ENCODE results near the gene PCDHGA1.
A peak's percentile ranks its signal among the peaks of the same experiment; 100 is the strongest.
"Not testable (repeated sequence)": the region's sequence is repeated elsewhere in the genome, so short reads cannot be mapped to it uniquely, and the experiment has no call there.

The PCDHGA1 gene

DNA sequence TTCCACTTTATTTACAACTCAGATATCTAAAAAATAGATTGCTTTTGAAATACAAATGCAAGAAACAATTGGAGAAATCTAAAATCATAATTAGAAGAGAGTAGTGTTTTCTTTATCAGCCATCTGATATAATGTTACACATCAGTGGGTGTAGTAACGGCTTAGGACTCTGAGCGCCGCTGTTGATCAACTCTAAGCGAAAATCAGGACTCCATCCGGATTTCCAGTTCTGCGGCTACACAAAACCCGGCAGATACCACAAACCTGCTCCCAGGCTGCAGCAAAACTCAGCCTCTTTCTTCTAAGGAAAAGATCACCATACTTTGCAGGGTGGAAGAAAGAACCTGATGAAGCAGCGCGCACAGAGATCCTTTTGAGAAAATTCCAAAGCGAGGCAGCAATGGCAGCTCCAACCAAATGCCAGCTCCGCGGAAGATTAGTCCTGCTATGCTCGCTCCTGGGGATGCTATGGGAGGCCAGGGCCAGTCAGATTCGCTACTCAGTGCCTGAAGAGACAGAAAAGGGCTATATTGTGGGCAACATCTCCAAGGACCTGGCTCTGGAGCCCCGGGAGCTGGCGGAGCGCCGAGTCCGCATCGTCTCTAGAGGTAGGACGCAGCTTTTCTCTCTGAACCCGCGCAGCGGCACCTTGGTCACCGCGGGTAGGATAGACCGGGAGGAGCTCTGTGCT lies 72.4 kb downstream of the PCDHGA1 start, which contains the start of gene PCDHGA9:
PCDHGA9 (plus strand) TSS at position 226 of the 691 bp plus-strand sequence; CDS start at position 401, 175 bp downstream.
- H3K36me3 ChIP-seq (ENCODE audit: control insufficient read depth, insufficient read depth, low read length), result no peaks in the 10 kb centered on the region
- TF ChIP-seq, protein P1, sequence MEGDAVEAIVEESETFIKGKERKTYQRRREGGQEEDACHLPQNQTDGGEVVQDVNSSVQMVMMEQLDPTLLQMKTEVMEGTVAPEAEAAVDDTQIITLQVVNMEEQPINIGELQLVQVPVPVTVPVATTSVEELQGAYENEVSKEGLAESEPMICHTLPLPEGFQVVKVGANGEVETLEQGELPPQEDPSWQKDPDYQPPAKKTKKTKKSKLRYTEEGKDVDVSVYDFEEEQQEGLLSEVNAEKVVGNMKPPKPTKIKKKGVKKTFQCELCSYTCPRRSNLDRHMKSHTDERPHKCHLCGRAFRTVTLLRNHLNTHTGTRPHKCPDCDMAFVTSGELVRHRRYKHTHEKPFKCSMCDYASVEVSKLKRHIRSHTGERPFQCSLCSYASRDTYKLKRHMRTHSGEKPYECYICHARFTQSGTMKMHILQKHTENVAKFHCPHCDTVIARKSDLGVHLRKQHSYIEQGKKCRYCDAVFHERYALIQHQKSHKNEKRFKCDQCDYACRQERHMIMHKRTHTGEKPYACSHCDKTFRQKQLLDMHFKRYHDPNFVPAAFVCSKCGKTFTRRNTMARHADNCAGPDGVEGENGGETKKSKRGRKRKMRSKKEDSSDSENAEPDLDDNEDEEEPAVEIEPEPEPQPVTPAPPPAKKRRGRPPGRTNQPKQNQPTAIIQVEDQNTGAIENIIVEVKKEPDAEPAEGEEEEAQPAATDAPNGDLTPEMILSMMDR (IDR thresholded peaks at IDR 0.05; ENCODE audit: insufficient read depth, low read length, poor library complexity, severe bottlenecking), result peak; percentile 14
- DNase-seq (ENCODE audit: extremely low read depth, insufficient read length), result no peak
- no peaks in the 10 kb centered on the region for H3K27me3 ChIP-seq (replicated peaks; ENCODE audit: control insufficient read depth, insufficient read depth, low read length)
- H3K4me3 ChIP-seq (replicated peaks; ENCODE audit: low read depth, low read length), result no peak within 1 kb of the TSS

- H3K36me3 ChIP-seq (ENCODE audit: control insufficient read depth, insufficient read depth, low read length), result no peaks in the 10 kb centered on the region
- H3K27me3 ChIP-seq (replicated peaks; ENCODE audit: control insufficient read depth, insufficient read depth, low read length), result no peaks in the 10 kb centered on the region
- TF ChIP-seq, protein P1 (IDR thresholded peaks at IDR 0.05; ENCODE audit: insufficient read depth, low read length, poor library complexity, severe bottlenecking), result no peak
- no peak overlapping the region for H3K4me3 ChIP-seq (replicated peaks; ENCODE audit: low read depth, low read length)
- no peak for DNase-seq (ENCODE audit: extremely low read depth, insufficient read length)
Measured at GRCh38 chr5:141403387-141403786, 73.1 kb downstream of the PCDHGA1 start.

DNA sequence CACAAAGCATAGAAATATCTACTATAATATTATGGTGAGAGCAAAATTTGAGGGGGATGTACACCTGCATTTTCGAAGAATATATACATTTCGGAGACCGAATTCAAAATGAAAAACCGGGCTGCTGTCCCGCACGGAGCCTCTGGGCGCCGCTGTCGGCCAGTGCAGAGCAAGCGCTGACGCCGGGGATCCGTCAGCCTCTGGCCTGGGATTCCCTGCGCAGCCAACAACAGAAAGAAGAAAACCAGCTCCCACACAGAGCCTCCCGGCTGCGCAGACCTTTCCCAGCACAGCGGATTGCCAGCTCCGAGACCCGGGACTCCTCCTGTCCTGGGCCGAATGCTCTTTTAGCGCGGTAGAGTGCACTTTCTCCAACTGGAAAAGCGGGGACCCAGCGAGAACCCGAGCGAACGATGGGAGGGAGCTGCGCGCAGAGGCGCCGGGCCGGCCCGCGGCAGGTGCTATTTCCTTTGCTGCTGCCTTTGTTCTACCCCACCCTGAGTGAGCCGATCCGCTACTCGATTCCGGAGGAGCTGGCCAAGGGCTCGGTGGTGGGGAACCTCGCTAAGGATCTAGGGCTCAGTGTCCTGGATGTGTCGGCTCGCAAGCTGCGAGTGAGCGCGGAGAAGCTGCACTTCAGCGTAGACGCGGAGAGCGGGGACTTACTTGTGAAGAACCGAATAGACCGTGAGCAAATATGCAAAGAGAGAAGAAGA lies 77.6 kb downstream of the PCDHGA1 start, which contains the start of gene PCDHGB6:
PCDHGB6 (plus strand) TSS at position 232 of the 716 bp plus-strand sequence; CDS start at position 414, 182 bp downstream.
- not testable (repeated sequence) for H3K36me3 ChIP-seq (ENCODE audit: control insufficient read depth, insufficient read depth, low read length); DNase-seq (ENCODE audit: extremely low read depth, insufficient read length); H3K4me3 ChIP-seq (replicated peaks; ENCODE audit: low read depth, low read length); H3K27me3 ChIP-seq (replicated peaks; ENCODE audit: control insufficient read depth, insufficient read depth, low read length)
- TF ChIP-seq, protein P1 (IDR thresholded peaks at IDR 0.05; ENCODE audit: insufficient read depth, low read length, poor library complexity, severe bottlenecking), result peak; percentile 32

DNA sequence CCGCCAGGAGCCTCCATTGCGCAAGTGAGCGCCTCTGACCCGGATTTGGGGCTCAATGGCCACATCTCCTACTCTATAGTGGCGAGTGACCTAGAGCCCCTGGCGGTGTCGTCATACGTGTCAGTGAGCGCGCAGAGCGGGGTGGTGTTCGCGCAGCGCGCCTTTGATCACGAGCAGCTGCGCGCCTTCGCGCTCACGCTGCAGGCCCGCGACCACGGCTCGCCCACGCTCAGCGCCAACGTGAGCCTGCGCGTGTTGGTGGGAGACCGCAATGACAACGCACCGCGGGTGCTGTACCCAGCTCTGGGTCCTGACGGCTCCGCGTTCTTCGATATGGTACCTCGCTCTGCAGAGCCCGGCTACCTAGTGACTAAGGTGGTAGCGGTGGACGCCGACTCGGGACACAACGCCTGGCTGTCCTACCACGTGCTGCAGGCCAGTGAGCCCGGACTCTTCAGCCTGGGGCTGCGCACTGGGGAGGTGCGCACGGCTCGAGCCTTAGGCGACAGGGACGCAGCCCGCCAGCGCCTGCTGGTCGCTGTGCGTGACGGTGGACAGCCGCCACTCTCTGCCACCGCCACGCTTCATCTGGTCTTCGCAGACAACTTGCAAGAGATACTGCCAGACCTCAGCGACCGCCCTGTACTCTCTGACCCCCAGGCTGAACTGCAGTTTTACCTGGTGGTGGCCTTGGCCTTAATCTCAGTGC lies 79.4 kb downstream of the PCDHGA1 start:
- H3K4me3 ChIP-seq (replicated peaks; ENCODE audit: low read depth, low read length), result no peak overlapping the region
- no peaks in the 10 kb centered on the region for H3K27me3 ChIP-seq (replicated peaks; ENCODE audit: control insufficient read depth, insufficient read depth, low read length)
- H3K36me3 ChIP-seq (ENCODE audit: control insufficient read depth, insufficient read depth, low read length), result no peaks in the 10 kb centered on the region
- TF ChIP-seq, protein P1 (IDR thresholded peaks at IDR 0.05; ENCODE audit: insufficient read depth, low read length, poor library complexity, severe bottlenecking), result no peak
- DNase-seq (ENCODE audit: extremely low read depth, insufficient read length), result no peak

DNA sequence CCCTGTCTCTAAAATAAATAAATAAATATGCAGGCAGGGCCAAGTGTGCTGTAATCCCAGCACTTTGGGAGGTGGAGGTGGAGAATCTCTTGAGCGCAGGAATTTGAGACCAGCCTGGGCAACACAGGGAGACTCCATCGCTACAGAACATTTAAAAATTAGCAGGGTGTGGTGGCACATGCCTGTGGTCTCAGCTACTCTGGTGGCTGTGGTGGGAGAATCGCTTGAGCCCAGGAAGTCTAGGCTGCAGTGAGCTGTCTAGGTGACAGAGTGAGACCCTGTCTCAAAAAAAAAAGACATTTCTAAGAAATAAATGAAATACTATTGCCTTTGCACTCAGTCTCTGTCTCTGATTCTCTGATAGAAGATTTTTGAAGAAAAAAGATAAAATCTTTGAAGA lies 81.3 kb downstream of the PCDHGA1 start:
- no peaks in the 10 kb centered on the region for H3K36me3 ChIP-seq (ENCODE audit: control insufficient read depth, insufficient read depth, low read length)
- no peak overlapping the region for H3K4me3 ChIP-seq (replicated peaks; ENCODE audit: low read depth, low read length)
- TF ChIP-seq, protein P1 (IDR thresholded peaks at IDR 0.05; ENCODE audit: insufficient read depth, low read length, poor library complexity, severe bottlenecking), result no peak
- DNase-seq (ENCODE audit: extremely low read depth, insufficient read length), result no peak
- no peaks in the 10 kb centered on the region for H3K27me3 ChIP-seq (replicated peaks; ENCODE audit: control insufficient read depth, insufficient read depth, low read length)
